HG02610 (cell line): ENCODE measurements around the gene BTBD16.

ENCODE experiments used
- ATAC-seq: cut with Tn5 transposase; IDR thresholded peaks from one replicate; pipeline ENCODE4 v1.9.1; 2021; ENCODE audit warnings: mild to moderate bottlenecking, moderate library complexity; ENCODE audit not compliant: unreplicated experiment

The BTBD16 gene

GRCh38 chr10:122271076-122271475 is at the start of gene BTBD16:
BTBD16 (plus strand) TSS chr10:122271296; CDS start chr10:122275082, 3,786 bp downstream.
- ATAC-seq, result no peak

DNA sequence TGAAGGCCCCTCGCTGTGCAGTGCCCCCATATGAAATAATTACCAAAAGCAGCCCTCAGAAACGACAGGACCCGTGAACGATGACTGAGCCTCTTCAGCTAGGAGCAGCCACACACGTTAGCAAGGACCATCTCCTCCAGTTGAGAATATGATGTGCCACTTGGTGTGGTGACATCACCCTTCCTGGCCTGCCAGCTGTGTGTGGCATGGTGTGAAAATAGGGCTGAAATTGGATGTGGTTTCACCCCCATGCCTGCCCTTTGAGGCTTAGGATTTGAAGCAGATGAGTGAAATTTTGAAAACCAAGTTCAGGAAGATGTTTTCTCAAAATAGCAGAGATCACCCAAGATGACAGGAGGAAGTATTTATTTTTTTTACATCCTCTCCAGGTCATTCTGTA is 49.1 kb upstream of the BTBD16 start:
- ATAC-seq, result no peak

- no peak for ATAC-seq
These were observed 48.5 kb upstream of the BTBD16 start for GRCh38 chr10:122222638-122223037.

- ATAC-seq, result no peak
These were observed 46.9 kb upstream of the BTBD16 start for GRCh38 chr10:122224159-122224558.

- no peak for ATAC-seq
These were observed 45.8 kb upstream of the BTBD16 start for GRCh38 chr10:122225330-122225729.

DNA sequence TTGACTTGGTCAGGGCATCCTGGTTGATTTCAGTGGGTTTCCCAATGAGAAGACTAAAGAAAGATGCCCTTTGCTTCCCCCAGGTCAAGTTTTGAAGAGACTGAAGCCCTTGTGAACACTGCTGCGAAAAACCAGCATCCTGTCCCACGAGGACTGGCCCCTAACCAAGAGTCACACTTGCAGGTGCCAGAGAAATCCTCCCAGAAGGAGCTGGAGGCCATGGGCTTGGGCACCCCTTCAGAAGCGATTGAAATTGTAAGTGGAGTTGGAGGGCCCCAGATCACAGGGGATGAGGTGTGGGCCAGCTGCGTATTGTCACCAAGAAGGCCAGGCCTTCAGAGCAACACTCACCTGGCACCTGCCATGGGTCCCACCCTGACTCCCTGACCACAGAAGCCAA is 43.3 kb upstream of the BTBD16 start:
- ATAC-seq, result no peak

DNA sequence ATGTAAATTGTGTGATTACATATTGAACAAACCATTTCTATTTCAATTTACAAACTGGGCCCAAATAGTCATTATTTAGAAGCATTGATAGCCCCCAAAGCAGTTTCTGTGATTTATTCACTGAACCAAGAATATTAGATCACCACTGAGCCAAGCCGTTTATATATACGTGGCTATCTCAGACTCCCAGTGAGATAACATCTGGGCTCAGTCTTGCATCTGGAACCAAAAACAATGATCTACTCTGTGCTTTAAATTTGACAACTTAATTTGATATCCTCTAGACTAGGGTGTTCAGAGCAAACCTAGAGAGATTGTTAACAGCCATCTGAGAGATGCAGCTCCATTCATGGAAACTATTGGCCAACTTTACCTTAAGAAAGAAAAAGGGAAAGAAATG is 41.4 kb upstream of the BTBD16 start:
- no peak for ATAC-seq

DNA sequence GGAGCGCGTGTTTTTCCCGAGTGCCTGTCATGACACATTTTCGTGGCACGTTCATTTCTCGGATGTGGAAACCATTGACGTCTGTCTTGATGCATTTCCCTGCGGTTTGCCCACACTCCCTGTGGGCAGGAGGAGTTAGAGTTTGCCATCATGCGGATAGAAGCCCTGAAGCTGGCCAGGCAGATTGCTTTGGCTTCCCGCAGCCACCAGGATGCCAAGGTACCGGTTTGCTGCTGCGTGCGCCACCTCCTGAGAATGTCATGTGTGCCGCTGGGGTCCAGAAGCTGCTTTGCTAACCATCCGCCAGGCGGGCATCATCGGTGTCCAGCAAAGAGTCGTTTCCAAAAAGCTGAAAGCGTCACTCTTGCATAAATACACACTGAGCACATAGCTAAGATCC is 40.9 kb upstream of the BTBD16 start:
- ATAC-seq, result no peak

GRCh38 chr10:122232769-122233168 is 38.3 kb upstream of the BTBD16 start:
- no peak for ATAC-seq

GRCh38 chr10:122233857-122234348 is 37.2 kb upstream of the BTBD16 start:
- no peak for ATAC-seq

DNA sequence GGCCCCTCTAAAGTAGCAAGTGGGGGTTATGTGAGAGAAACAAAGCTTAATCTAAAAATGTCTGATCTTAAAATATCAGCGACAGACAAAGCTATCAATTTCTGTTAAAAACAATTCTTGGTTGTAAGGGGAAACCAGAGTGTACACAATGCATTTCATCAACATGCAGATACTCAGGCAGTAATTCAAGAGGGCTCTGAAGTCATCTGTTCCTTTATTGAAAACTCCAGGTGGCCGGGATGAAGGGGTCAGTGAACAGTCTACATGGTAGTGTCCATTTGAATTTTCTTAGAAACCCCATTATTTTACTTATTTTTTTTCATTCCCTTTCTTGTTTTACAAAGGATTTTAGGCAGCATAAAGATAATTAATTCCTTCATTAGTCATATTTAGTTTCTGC is 36.7 kb upstream of the BTBD16 start:
- no peak for ATAC-seq

DNA sequence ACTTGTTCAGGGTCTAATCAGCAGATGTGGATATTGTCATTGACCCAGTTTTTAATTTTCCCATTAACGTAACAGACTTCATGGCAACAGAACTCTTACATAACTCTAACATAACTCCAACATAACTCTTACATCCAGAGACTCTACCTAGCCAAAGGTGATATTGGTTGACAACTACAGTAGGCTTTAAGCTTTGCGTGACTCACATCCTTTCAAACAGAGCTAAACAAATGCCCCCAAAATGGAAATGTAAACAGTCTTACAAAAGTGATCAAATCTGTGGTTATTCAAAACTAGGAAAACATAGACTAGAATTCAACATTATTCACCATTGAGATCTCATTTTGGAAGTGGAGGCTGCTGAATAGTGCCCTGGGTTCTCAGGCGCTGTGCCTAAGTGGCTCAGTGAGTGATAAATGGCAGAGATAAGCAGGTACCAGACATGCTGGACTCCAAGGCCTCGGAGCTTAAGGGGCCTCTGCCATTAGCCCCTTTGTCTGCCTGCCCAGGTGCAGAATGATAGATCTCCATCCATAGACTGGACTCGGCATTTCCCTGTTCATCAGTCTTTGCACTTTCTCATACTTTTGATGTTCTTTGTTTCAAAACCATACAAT is 34.3 kb upstream of the BTBD16 start:
- ATAC-seq, result no peak

DNA sequence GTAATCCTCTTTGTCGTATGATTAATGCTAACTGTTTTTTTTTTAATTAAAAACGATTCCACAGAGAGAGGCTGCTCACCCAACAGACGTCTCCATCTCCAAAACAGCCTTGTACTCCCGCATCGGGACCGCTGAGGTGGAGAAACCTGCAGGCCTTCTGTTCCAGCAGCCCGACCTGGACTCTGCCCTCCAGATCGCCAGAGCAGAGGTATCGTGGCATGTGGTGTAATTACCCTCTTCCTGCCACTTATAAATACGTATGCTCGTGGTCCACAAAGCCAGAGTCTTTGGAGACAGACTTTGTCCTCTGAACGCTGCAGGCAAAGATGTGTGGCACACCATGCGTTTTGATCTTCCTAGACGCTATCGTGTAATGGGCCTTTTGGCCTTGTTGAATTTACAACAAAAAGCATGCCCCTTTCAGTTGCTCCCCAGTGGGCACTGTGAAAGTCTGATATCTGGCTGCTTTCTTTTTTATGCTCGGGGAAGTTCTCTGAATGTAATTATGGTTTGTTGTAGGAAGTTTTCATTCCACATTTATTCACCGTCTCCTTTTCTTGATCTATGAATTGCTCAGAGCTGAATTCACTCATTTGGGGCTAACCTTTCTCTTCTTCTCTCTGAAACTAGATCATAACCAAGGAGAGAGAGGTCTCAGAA is 33.6 kb upstream of the BTBD16 start:
- no peak for ATAC-seq

- no peak for ATAC-seq
These were observed 31.4 kb upstream of the BTBD16 start for GRCh38 chr10:122239578-122240257.

DNA sequence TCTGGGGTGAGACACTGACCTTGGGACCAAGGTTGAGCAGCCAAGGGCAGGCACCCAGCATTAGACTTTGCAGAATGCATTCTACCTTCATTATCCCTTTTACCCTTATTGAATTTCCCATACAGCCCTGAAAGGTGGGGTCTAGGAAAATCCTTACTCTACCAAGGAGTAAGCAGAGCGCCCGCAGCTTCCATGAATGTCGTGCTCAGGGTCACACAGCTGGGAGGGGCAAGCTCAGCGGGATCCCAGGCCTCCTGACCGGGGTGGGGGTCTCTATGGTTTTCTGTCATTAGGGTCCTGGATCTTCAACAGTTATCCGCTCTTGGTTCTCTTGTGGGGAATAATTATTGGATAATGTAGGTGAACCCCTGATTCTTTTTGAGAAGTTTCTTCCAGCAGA is 30.7 kb upstream of the BTBD16 start:
- no peak for ATAC-seq

DNA sequence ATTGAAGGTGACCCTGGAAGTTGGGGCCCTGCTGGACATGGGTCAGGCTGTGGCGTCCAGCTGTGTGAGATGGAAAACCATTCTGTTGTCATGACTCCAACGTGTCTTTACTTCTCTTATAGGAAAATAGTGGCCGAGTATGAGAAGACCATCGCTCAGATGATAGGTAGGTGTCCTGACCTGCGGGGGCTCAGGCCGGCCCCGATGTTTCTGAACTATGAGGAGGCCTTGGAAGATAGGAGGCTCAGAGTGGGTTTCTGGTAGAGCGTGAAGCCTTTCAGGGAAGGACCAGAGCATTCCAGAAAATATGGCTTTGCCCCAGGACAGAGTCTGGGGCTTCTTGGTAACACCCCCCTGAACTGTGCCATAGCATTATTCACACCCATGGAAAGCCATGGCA is 29.3 kb upstream of the BTBD16 start:
- ATAC-seq, result no peak

GRCh38 chr10:122243550-122243949 is 27.5 kb upstream of the BTBD16 start:
- no peak for ATAC-seq

DNA sequence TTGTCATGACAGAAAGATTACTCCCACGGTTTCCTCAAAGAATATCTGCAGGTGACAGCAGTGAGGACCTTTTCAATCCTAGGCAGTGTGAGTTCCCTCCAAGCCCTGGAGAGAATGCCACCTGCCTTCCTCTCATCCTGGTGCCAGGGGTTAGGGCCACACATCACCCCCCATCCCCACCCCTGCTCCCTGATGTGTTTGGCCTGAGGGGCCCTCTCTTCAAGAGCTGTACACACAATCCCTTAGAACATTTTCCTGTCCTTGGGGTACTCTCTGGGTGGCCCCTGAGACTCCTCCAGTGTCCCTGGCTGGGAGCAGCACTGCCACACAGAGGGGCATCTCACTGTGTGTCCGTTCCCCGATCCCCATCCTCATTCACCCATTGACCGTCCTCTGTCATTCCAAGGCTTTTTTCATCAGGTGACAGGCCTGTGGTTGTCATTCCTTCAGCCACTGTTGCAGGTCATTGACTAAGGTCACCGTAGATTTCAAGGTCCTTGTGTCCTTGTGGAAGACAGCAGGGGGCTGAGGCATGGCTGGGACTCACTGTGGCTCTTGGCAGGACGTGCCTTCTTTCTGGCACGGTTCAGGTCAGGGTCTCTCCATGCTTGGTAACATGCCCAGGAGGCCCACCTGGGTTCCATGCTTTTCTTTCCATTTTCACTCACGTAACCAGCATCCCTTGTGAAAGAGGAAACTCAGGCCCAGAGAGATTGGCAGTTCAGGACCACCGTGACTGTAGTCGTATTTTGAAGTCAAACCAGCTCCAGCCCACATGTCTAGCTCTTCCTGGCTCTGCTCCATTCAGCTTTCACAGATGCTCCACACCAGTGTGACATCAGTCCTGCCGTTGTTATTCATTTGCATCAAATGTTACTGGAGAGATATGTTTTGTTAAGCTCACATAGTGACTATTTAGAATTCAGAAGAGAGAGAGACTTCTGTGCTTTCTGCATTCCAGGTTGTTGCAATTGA is 26.8 kb upstream of the BTBD16 start:
- ATAC-seq, result no peak

DNA sequence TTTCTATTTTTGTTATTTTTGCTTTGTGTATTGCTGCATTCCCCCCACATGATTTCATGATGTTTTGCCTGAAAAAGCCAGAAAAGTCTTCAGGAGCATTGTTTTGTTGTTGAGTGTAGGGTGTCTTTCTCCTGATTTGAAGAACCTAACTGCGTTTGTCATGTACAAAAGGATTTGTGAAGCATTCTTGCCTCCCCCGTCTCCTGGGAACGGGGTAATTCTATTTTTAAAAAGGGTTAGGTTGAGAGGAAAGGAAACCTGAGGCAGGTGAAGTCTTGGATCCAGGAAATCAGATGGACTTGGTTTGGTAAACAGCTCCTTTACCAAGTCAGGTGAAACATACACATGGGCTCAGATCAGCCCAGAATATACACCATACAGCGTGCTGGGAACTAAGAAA is 26.0 kb upstream of the BTBD16 start:
- ATAC-seq, result no peak

DNA sequence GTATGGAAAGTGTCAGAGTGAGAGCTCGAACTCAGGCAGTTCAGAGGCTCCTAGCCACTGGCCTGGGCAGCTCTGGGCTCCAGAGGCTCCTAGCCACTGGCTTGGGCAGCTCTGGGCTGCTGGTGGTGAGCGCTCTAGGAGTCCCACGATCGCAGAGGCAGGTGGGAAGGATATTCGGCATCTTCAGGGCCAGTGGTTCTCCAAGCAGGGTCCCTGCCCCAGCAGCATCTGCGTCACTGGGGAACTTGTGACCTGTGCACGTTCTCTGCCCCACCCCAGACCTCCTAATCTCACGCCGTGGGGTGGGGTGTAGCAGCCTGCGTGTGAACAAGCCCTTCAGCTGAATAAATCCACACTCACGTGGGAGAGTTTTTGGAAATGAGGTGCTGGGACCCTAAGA is 25.2 kb upstream of the BTBD16 start:
- ATAC-seq, result no peak
